Measurements from ENCODE around the gene PIM3. TPM values are rescaled to one million over a fixed set of nuclear protein-coding genes. Genes with fewer than 3 reads are reported as not detected.
A peak's percentile ranks its signal among the peaks of the same experiment; 100 is the strongest.

Gene PIM3
- total RNA-seq, result 119 TPM
- long read RNA-seq, transcript PIM3-201 (6 exons, 2,369 nt), result major isoform, 624 of 787 reads
- long read RNA-seq, partial matches to known transcripts, result 109 of 787 reads
- long read RNA-seq, other reads (novel, unspliced or antisense), result 54 of 787 reads

- H3K4me1 ChIP-seq, result peaks cover 61% of the 10 kb centered on the region
- ATAC-seq, result peak; percentile 82
- H3K36me3 ChIP-seq, result peaks cover 36% of the 10 kb centered on the region
- TF ChIP-seq, protein P1, sequence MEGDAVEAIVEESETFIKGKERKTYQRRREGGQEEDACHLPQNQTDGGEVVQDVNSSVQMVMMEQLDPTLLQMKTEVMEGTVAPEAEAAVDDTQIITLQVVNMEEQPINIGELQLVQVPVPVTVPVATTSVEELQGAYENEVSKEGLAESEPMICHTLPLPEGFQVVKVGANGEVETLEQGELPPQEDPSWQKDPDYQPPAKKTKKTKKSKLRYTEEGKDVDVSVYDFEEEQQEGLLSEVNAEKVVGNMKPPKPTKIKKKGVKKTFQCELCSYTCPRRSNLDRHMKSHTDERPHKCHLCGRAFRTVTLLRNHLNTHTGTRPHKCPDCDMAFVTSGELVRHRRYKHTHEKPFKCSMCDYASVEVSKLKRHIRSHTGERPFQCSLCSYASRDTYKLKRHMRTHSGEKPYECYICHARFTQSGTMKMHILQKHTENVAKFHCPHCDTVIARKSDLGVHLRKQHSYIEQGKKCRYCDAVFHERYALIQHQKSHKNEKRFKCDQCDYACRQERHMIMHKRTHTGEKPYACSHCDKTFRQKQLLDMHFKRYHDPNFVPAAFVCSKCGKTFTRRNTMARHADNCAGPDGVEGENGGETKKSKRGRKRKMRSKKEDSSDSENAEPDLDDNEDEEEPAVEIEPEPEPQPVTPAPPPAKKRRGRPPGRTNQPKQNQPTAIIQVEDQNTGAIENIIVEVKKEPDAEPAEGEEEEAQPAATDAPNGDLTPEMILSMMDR (IDR thresholded peaks at IDR 0.05), result no peak
- peak within 1 kb of the TSS; percentile 90 for H3K27ac ChIP-seq
- H3K9me3 ChIP-seq, result no peaks in the 10 kb centered on the region
- peak; percentile 97 for DNase-seq
- peak within 1 kb of the TSS; percentile 93 for H3K4me3 ChIP-seq
- intact Hi-C loops (cut with DNase I), result no loop called here
- H3K27me3 ChIP-seq, result no peaks in the 10 kb centered on the region
Measured at GRCh38 chr22:49960159-49961004, at the start of gene PIM3. Gene PIM3, plus strand, starts transcription at chr22:49960772. Its CDS starts 176 bp downstream, at chr22:49960948.

GRCh38 chr22:49911881-49912625 lies 48.5 kb upstream of the PIM3 start:
- TF ChIP-seq, protein P1 (IDR thresholded peaks at IDR 0.05), result no peak
- no peaks in the 10 kb centered on the region for H3K27me3 ChIP-seq
- H3K4me3 ChIP-seq, result no peak overlapping the region
- DNase-seq (no peak), ATAC-seq (no peak)
- peaks cover 51% of the 10 kb centered on the region for H3K36me3 ChIP-seq
- H3K9me3 ChIP-seq, result no peaks in the 10 kb centered on the region
- intact Hi-C loops (cut with DNase I), result no loop called here
- no peak overlapping the region for H3K27ac ChIP-seq
- H3K4me1 ChIP-seq, result peaks cover 3% of the 10 kb centered on the region

DNA sequence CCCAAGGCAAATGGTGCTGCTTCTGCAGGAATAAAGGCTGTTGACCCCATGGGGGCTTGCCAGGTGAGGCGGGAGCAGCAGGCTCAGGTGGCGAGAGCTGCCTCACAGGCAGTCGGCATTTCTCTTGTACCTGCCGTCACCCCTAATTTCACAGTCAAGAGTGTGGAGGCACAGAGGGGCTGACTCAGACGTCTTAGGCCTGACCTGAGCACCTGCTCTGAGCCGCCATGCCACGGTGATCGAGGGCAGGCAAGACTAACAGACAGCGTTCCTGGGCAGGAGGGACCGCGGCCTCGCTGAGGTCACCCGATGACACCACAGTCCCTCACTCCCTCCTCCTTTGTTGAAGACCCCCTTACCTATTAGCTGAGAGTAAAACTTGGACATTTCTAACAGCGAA lies 47.5 kb upstream of the PIM3 start:
- DNase-seq, result no peak

DNA sequence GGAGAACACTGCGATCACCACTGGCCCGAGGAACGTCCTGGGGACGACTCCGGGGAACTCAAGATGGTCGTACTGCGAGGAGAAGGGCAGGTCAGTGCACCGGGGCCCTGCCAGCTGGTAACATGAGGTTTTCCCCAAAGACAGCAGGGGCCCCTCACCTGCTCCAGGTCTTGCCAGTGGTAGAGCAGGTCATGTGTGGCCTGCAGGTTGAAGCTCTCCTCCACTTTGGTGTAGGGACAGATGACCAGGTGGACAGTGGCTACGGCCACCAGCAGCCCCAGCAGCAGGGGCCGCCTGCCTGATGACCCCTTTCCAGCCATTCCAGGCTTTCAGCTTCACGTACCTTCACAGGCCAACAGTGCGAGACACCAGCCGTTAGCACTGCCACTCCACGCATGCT lies 47.1 kb upstream of the PIM3 start:
- intact Hi-C loops (cut with DNase I), result no loop called here
- no peak overlapping the region for H3K27ac ChIP-seq

More for the DNA sequence above, 47.5 kb upstream of the PIM3 start:
- intact Hi-C loops (cut with DNase I), result no loop called here
- Histone ChIP-seq H3K9me3 (no peaks in the 10 kb centered on the region), H3K27ac (no peak overlapping the region), H3K27me3 (no peaks in the 10 kb centered on the region), H3K4me1 (peaks cover 8% of the 10 kb centered on the region), H3K36me3 (peaks cover 41% of the 10 kb centered on the region), H3K4me3 (no peak overlapping the region)
- TF ChIP-seq, protein P1 (IDR thresholded peaks at IDR 0.05), result no peak
- no peak for ATAC-seq

DNA sequence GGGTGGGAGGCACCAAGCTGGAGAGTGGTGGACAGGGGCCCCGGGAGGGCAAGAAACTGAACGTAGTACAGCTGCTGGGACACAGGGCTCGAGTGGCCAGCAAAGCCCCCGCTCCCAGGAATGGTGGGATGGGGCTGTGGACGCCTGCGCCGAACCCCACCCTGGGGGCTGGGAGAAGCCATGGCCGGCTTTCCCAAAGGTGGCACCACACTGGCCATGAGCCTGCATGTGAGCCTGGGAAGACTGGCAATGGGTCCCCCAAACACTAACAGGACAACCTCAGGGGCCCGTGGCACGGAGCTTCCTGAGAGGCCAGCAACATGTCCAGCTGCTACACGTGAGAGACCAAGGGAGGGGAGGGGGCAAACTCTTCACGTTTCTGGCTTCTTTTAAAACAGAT lies 46.3 kb upstream of the PIM3 start:
- intact Hi-C loops (cut with DNase I), result no loop called here
- Histone ChIP-seq H3K4me1 (peaks cover 13% of the 10 kb centered on the region), H3K9me3 (no peaks in the 10 kb centered on the region), H3K4me3 (no peak overlapping the region), H3K36me3 (peaks cover 29% of the 10 kb centered on the region), H3K27me3 (no peaks in the 10 kb centered on the region), H3K27ac (no peak overlapping the region)
- TF ChIP-seq, protein P1 (IDR thresholded peaks at IDR 0.05), result no peak
- ATAC-seq (no peak), DNase-seq (no peak)

More for the DNA sequence above, 47.1 kb upstream of the PIM3 start:
- DNase-seq, result no peak
- no peaks in the 10 kb centered on the region for H3K9me3 ChIP-seq
- TF ChIP-seq, protein P1 (IDR thresholded peaks at IDR 0.05), result no peak
- H3K36me3 ChIP-seq, result peaks cover 37% of the 10 kb centered on the region
- no peak for ATAC-seq
- no peaks in the 10 kb centered on the region for H3K27me3 ChIP-seq
- H3K4me1 ChIP-seq, result peaks cover 8% of the 10 kb centered on the region
- H3K4me3 ChIP-seq, result no peak overlapping the region

Data from upper lobe of right lung (tissue), 1 donor.